Stomach (tissue), 9 donors: ENCODE results near the gene KCNJ4. TPM values are rescaled to one million over a fixed set of nuclear protein-coding genes. Genes with fewer than 3 reads are reported as not detected.
A peak's percentile ranks its signal among the peaks of the same experiment; 100 is the strongest.
"Not testable (repeated sequence)": the region's sequence is repeated elsewhere in the genome, so short reads cannot be mapped to it uniquely, and the experiment has no call there.

Experiments
- DNase-seq, 2 donors: peaks; one replicate each; pipeline versions ENCODE4 v3.0.0 to v3.0.0-alpha.2; 2013 to 2019
- H3K27ac ChIP-seq, 5 donors: fragments of 200-600 bp in 4 of 5; sonication (generic) in 4 of 5; one replicate each; pipeline ENCODE4 v1.5.1; 2013 to 2019; ENCODE audit warnings: mild to moderate bottlenecking in 1 of 5, moderate library complexity in 1 of 5
- H3K27me3 ChIP-seq, 3 donors: fragments of 200-600 bp; sonication (generic); one replicate each; pipeline ENCODE4 v1.5.1; 2017 to 2019; ENCODE audit warnings: mixed run types in 1 of 3
- H3K36me3 ChIP-seq, 4 donors: fragments of 200-600 bp; sonication (generic); 1 replicate in 3 of 4; 2 replicates in 1 of 4; pipeline ENCODE4 v1.5.1; 2016 to 2019
- H3K4me1 ChIP-seq, 4 donors: fragments of 200-600 bp; sonication (generic); one replicate each; pipeline ENCODE4 v1.5.1; 2016 to 2019
- H3K4me3 ChIP-seq, 4 donors: fragments of 200-600 bp; sonication (generic) in 3 of 4; one replicate each; pipeline ENCODE4 v1.5.1; 2016 to 2019; ENCODE audit warnings: mild to moderate bottlenecking in 1 of 4
- H3K9me3 ChIP-seq, 4 donors: fragments of 200-600 bp; sonication (generic); one replicate each; pipeline ENCODE4 v1.5.1; 2016 to 2019
- EP300 ChIP-seq: sonication (generic); formaldehyde crosslinking; IDR thresholded peaks from one replicate; pipeline ENCODE4 v1.6.1; 2017; ENCODE audit warnings: antibody characterized with exemption
- POLR2A ChIP-seq, 4 donors: fragments of 450-650 bp; IDR thresholded peaks; one replicate each; pipeline ENCODE4 v1.6.1; 2016; ENCODE audit warnings: antibody characterized with exemption in 4 of 4, control low read depth in 2 of 4, mild to moderate bottlenecking in 1 of 4, moderate library complexity in 1 of 4
- POLR2AphosphoS5 ChIP-seq, 3 donors: sonication (generic); formaldehyde crosslinking; IDR thresholded peaks; one replicate each; pipeline ENCODE4 v1.6.1; 2016; ENCODE audit warnings: antibody characterized with exemption in 3 of 3
- WGBS, 5 donors: extraction: QIAGEN DNeasy Blood & Tissue Kit in 3 of 5; methylation state at CpG; one replicate each; pipeline versions ENCODE4 v1.1.5 to v1.1.7; 2013 to 2018; 5-methylcytosine and 5-hydroxymethylcytosine counted together
- intact Hi-C: fragments of 100-400 bp; cut with DNase I; formaldehyde crosslinking; loops from one replicate; pipeline ENCODE4 v1.15.1; 2023; ENCODE audit warnings: low total_unique reads
- polyA plus RNA-seq, 3 donors: library from polyadenylated mRNA; stranded (reverse); fragments of 200-250 nt; gene quantifications; one replicate each; pipeline ENCODE4 v1.2.3, GENCODE V29; 2013
- total RNA-seq, 5 donors: library from RNA; depleted of rRNA; stranded (reverse); fragments of >200 nt; gene quantifications; one replicate each; pipeline versions ENCODE4 v1.1.0 to v1.2.3, GENCODE V29; 2014 to 2016
- TF ChIP-seq, protein P1 (sequence below), 7 experiments: fragments of 450-650 bp in 4 of 7; fragments of 200-600 bp in 3 of 7; sonication (generic) in 3 of 7; IDR thresholded peaks; one replicate each; pipeline ENCODE4 v1.5.1; 2016 to 2019; ENCODE audit warnings: antibody characterized with exemption in 7 of 7, control low read depth in 2 of 7, mild to moderate bottlenecking in 1 of 7
- donor health status: healthy with polysubstance abuse.
- donor health status: Bipolar disorder and iron deficiency.
- donor health status: healthy.

The KCNJ4 gene
- total and polyA plus RNA-seq, 8 donors: not detected

GRCh38 chr22:38394929-38395624 lies 59.9 kb downstream of the KCNJ4 start:
- peak in 1 of 2 donors; percentile 5 for DNase-seq
- 35 to 46% (median 42%) methylated on average over 6 of the region's 6 CpGs for WGBS, 5 donors
- H3K4me1 ChIP-seq: peaks cover 7 to 53% (median 35%) of the 10 kb centered on the region in 4 donors
- intact Hi-C loops, H3K36me3 ChIP-seq, H3K4me3 ChIP-seq, H3K9me3 ChIP-seq, H3K27me3 ChIP-seq: not testable (repeated sequence)
- peak overlapping the region in 2 of 5 donors; percentile 46 to 56 for H3K27ac ChIP-seq

DNA sequence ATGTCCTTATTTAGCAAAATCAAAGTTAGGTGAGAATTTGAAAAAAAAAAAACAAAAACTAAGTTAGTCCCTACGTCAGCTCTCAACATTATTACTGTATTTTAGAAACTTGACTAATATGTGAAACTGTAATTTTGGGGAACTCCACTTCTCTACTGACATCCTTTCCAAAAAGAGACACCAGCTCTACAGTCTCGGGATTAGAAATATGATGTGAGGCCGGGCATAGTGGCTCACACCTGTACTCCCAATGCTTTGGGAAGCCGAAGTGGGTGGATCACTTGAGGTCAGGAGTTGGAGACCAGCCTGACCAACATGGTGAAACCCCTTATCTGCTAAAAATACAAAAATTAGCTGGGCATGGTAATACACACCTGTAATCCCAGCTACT lies 65.6 kb downstream of the KCNJ4 start:
- H3K9me3 ChIP-seq, H3K27me3 ChIP-seq, H3K4me3 ChIP-seq, intact Hi-C loops, H3K27ac ChIP-seq, DNase-seq, H3K36me3 ChIP-seq: not testable (repeated sequence)
- peaks cover 0 to 19% (median 5%) of the 10 kb centered on the region in 4 donors for H3K4me1 ChIP-seq
- 74 to 90% (median 84%) methylated on average over 4 of the region's 4 CpGs for WGBS, 5 donors

GRCh38 chr22:38388506-38389427 lies 66.2 kb downstream of the KCNJ4 start:
- H3K36me3 ChIP-seq, DNase-seq, H3K4me3 ChIP-seq, H3K27ac ChIP-seq, H3K27me3 ChIP-seq, intact Hi-C loops, H3K9me3 ChIP-seq: not testable (repeated sequence)
- H3K4me1 ChIP-seq: peaks cover 0 to 15% (median 5%) of the 10 kb centered on the region in 4 donors
- WGBS, 5 donors: 57 to 76% (median 73%) methylated on average over 6 of the region's 6 CpGs

- H3K27ac ChIP-seq, H3K27me3 ChIP-seq, H3K36me3 ChIP-seq, DNase-seq, H3K9me3 ChIP-seq, H3K4me3 ChIP-seq, H3K4me1 ChIP-seq, intact Hi-C loops: not testable (repeated sequence)
- WGBS, 5 donors: 50 to 66% (median 60%) methylated on average over 5 of the region's 5 CpGs
Measured at GRCh38 chr22:38386918-38387317, 68.1 kb downstream of the KCNJ4 start.

DNA sequence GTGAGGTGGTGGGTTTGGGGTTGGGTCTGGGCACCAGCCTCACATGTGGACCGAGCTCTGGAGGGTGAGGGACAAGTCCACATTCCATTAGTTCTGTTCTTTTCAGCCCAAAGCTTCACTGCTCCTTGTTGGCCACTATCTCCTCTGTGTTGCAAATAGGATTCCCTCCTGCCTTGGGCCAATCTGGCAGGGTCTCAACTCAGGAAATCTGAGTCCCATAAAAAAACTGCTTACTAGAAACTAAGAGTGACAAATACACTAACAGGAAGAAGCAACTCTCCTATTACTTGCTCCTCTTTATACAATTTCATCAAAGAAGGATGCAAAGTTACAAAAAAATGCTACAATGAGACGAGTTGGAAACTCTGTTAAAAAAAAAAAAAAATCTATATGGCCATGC lies 71.6 kb downstream of the KCNJ4 start:
- Histone ChIP-seq H3K4me1 (no peaks in the 10 kb centered on the region), H3K27ac (no peak overlapping the region), H3K4me3 (no peak overlapping the region), H3K9me3 (no peaks in the 10 kb centered on the region), H3K36me3 (peaks cover 0 to 8% (median 2%) of the 10 kb centered on the region in 4 donors), H3K27me3 (no peaks in the 10 kb centered on the region)
- TF ChIP-seq EP300 (no peak), POLR2A (IDR thresholded peaks at IDR 0.05) (no peak), POLR2AphosphoS5 (IDR thresholded peaks at IDR 0.05) (no peak)
- TF ChIP-seq, protein P1, sequence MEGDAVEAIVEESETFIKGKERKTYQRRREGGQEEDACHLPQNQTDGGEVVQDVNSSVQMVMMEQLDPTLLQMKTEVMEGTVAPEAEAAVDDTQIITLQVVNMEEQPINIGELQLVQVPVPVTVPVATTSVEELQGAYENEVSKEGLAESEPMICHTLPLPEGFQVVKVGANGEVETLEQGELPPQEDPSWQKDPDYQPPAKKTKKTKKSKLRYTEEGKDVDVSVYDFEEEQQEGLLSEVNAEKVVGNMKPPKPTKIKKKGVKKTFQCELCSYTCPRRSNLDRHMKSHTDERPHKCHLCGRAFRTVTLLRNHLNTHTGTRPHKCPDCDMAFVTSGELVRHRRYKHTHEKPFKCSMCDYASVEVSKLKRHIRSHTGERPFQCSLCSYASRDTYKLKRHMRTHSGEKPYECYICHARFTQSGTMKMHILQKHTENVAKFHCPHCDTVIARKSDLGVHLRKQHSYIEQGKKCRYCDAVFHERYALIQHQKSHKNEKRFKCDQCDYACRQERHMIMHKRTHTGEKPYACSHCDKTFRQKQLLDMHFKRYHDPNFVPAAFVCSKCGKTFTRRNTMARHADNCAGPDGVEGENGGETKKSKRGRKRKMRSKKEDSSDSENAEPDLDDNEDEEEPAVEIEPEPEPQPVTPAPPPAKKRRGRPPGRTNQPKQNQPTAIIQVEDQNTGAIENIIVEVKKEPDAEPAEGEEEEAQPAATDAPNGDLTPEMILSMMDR (IDR thresholded peaks at IDR 0.05): no peak
- intact Hi-C loops: no loop called here
- no peak for DNase-seq
- 78 to 93% (median 83%) methylated on average over 2 of the region's 2 CpGs for WGBS, 5 donors

DNA sequence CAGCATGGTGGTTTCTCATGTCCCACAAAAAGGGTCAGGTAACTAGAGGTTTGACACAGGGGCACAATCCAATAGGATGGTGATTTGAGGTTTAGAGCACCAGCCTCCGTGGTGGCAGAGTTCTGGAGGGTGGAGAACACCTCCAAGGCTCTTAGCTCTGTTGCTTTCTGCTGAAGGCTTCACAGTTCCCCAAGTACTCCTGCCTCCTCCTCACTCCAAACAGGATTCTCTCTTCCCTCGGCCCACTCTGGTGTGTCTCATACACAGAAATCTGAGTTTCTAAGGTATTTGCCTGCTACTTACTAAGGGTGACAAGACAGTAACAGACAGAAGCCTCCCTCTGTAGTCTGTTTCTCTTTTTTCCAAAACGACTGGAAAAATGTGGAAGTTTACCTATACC lies 73.6 kb downstream of the KCNJ4 start:
- intact Hi-C loops, H3K27ac ChIP-seq: not testable (repeated sequence)
- WGBS, 5 donors: 59 to 69% (median 67%) methylated on average over 3 of the region's 3 CpGs

More for the DNA sequence above, 73.6 kb downstream of the KCNJ4 start:
- peaks cover 0 to 13% (median 5%) of the 10 kb centered on the region in 4 donors for H3K36me3 ChIP-seq
- not testable (repeated sequence) for H3K4me1 ChIP-seq, DNase-seq, H3K4me3 ChIP-seq, H3K27me3 ChIP-seq, H3K9me3 ChIP-seq

Other genes with a start within 250 kb of the KCNJ4 start
- 100 to 1,000 TPM in 1 of 5 donors, 10 to 100 TPM in 4; 27.0 to 110 (median 75.9) TPM for gene TMEM184B, start 182.2 kb downstream of the KCNJ4 start, total RNA-seq
- 10 to 100 TPM in 2 of 3 donors, 1 to 10 TPM in 1; 10.0 to 13.8 (median 10.8) TPM for gene TMEM184B, start 182.2 kb downstream of the KCNJ4 start, polyA plus RNA-seq
- 100 to 1,000 TPM in 2 of 5 donors, 10 to 100 TPM in 3; 19.4 to 135 (median 93.9) TPM for gene CSNK1E, start 137.8 kb downstream of the KCNJ4 start, total RNA-seq
- gene CSNK1E, start 137.8 kb downstream of the KCNJ4 start, polyA plus RNA-seq: 10 to 100 TPM; 47.5 to 69.3 (median 66.9) TPM
- 10 to 100 TPM in 3 of 5 donors, 1 to 10 TPM in 1, not detected in 1; 3.6 to 30.7 (median 11.6) TPM for gene KDELR3, start 12.9 kb upstream of the KCNJ4 start, total RNA-seq
- 10 to 100 TPM in 1 of 3 donors, 1 to 10 TPM in 2; 6.4 to 12.8 (median 6.8) TPM for gene KDELR3, start 12.9 kb upstream of the KCNJ4 start, polyA plus RNA-seq
- gene DDX17, start 51.1 kb upstream of the KCNJ4 start, total RNA-seq: 1,000 to 10,000 TPM in 2 of 5 donors, 100 to 1,000 TPM in 3; 485 to 4,611 (median 706) TPM
- 100 to 1,000 TPM in 1 of 3 donors, 10 to 100 TPM in 2; 59.5 to 133 (median 79.3) TPM for gene DDX17, start 51.1 kb upstream of the KCNJ4 start, polyA plus RNA-seq
- gene DMC1, start 115.0 kb upstream of the KCNJ4 start, total RNA-seq: 10 to 100 TPM in 1 of 5 donors, not detected in 4; 10.1 TPM
- under 1 TPM; 0.37 to 0.46 (median 0.45) TPM for gene DMC1, start 115.0 kb upstream of the KCNJ4 start, polyA plus RNA-seq
- gene FAM227A, start 201.2 kb upstream of the KCNJ4 start, total RNA-seq: 10 to 100 TPM in 1 of 5 donors, 1 to 10 TPM in 2, under 1 TPM in 2; under 0.01 to 39.1 (median 1.2) TPM
- gene FAM227A, start 201.2 kb upstream of the KCNJ4 start, polyA plus RNA-seq: 1 to 10 TPM in 1 of 3 donors, under 1 TPM in 2; 0.23 to 2.0 (median 0.44) TPM
- gene CBY1, start 201.4 kb upstream of the KCNJ4 start, total RNA-seq: 10 to 100 TPM in 2 of 5 donors, 1 to 10 TPM in 3; 1.8 to 38.4 (median 9.9) TPM
- gene CBY1, start 201.4 kb upstream of the KCNJ4 start, polyA plus RNA-seq: 10 to 100 TPM; 40.9 to 43.6 (median 41.3) TPM
- 10 to 100 TPM; 22.6 to 66.5 (median 26.1) TPM for gene TOMM22, start 226.8 kb upstream of the KCNJ4 start, total RNA-seq
- gene TOMM22, start 226.8 kb upstream of the KCNJ4 start, polyA plus RNA-seq: 10 to 100 TPM; 31.5 to 58.2 (median 43.3) TPM
- 10 to 100 TPM; 21.0 to 66.1 (median 35.7) TPM for gene JOSD1, start 245.7 kb upstream of the KCNJ4 start, total RNA-seq
- 10 to 100 TPM; 17.9 to 45.1 (median 20.8) TPM for gene JOSD1, start 245.7 kb upstream of the KCNJ4 start, polyA plus RNA-seq